Kidney tubule cell (primary cell): ENCODE data around the gene ZBTB37.
A peak's percentile ranks its signal among the peaks of the same experiment; 100 is the strongest.
"Not testable (repeated sequence)": the region's sequence is repeated elsewhere in the genome, so short reads cannot be mapped to it uniquely, and the experiment has no call there.

Experiments
- DNase-seq: peaks from one replicate; pipeline ENCODE4 v3.0.0-alpha.2; 2018; ENCODE audit warnings: low spot score

Gene ZBTB37

DNA sequence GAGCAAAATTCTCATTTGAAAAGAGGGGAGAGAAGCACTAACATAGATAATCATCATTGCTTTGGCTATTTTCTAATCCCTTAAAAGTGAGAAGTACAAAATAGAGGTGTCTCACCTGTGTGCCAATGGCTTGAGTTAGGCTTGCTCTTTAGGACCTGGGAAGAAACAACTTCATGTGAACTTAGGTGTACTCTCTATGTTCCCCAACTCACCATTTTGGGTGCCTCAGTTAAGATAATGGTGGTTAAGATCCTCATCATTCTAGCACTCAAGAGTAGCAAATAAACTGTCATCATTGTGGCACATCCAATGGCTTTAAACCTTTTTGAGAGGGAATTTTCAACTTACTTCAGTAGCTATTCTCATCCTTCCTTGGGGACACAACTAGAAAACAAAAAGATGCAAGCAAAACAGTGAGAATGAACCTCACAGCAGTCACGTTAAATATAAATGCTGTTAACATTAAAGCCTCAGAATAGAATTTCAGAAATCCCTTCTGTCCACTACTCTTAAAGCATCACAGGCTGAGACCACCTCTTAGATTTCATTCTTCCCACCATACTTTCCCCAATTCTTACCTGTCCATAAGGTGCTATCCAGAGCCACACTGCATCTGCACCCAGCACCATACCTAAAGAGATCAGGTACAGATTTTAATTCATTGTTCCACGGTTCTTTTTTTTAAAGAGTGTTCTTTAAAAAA, 1.6 kb upstream of the ZBTB37 start:
- no peak for DNase-seq

- no peak for DNase-seq
These were observed 933 bp upstream of the ZBTB37 start for GRCh38 chr1:173867141-173867752.

- DNase-seq = peak; percentile 100
These were observed 371 bp upstream of the ZBTB37 start, which contains the start of gene GAS5 for GRCh38 chr1:173867753-173868265. Gene GAS5, minus strand, starts transcription at chr1:173867989.

DNA sequence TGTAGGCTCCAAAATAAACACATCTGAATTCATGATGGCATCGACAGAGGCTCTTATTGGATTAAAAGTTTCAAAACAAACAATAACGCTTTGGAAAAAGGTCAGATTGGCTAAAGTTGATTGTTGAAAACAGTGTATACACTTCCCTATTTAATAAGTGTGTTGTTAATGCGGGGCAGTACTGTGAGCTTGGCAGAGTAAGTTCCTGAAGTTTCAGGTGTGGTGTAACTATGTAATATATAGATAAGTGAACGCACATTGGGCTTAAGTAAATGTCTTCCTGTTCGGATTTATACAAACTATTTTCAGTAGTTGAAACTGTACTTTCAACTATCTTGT, 810 bp downstream of the ZBTB37 start:
- no peak for DNase-seq

DNA sequence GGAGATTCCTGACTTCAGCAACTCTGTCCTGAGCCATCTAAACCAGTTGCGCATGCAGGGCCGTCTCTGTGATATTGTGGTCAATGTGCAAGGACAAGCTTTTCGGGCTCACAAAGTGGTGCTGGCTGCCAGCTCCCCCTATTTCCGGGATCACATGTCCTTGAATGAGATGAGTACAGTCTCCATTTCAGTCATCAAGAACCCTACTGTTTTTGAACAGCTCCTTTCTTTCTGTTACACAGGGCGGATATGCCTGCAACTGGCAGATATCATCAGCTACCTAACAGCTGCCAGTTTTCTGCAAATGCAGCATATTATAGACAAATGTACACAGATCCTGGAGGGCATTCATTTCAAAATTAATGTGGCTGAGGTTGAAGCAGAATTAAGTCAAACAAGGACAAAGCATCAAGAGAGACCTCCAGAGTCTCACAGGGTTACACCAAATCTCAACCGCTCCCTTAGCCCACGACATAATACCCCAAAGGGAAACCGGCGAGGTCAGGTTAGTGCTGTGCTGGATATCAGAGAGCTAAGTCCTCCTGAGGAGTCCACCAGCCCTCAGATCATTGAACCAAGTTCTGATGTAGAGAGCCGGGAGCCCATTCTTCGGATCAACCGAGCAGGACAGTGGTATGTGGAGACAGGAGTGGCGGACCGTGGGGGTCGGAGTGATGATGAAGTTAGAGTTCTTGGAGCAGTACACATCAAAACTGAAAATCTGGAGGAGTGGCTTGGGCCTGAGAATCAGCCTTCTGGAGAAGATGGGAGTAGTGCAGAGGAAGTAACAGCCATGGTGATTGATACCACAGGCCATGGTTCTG, 2.3 kb downstream of the ZBTB37 start:
- no peak for DNase-seq

GRCh38 chr1:173871091-173871490, 2.9 kb downstream of the ZBTB37 start:
- no peak for DNase-seq

- DNase-seq = no peak
These were observed 3.3 kb downstream of the ZBTB37 start for GRCh38 chr1:173871500-173871899.

GRCh38 chr1:173876732-173877131, 8.6 kb downstream of the ZBTB37 start:
- no peak for DNase-seq

GRCh38 chr1:173878251-173878650, 10.1 kb downstream of the ZBTB37 start:
- DNase-seq = no peak

GRCh38 chr1:173881117-173881516, 12.9 kb downstream of the ZBTB37 start:
- not testable (repeated sequence) for DNase-seq

- DNase-seq = no peak
These were observed 16.5 kb downstream of the ZBTB37 start for GRCh38 chr1:173884701-173885100.

- DNase-seq = no peak
These were observed 18.8 kb downstream of the ZBTB37 start for GRCh38 chr1:173886746-173887611.

DNA sequence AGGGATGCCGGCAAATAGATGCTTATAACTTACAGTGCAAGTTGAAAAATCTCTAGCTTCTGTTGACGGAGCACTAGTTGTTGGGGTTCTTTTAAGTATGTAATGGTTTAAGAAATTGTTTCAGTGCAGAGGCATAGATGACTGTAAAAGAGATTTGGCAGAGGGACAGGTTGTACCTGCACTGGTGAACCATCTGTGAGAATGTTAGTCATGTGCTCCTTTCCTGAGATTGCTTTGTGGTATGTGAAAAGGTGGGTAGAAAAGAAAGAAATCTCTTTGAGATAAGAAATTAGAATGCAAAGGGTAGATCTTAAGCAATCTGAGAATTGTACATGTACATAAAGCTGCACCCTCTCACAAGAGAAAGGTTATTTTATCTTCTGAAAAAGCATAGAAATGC, 19.4 kb downstream of the ZBTB37 start:
- no peak for DNase-seq

DNA sequence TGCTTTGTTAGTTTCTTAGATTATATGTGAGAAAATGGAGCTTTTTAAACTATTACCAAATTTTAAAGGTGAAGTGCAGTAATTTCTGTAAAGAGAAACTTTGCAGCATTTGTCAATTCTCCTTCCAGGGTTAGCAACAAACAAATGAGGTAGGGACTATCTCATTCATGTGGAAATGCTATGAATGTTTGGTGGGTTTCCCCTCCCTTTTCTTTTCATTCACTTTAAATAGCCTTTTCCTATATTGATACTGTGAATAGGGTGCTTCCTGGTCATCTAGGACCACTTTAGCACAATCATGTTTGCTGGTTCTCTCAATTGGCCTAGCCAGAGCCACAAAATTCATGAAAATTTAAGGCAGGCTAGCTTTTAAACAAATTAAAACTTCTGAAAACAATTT, 20.6 kb downstream of the ZBTB37 start:
- no peak for DNase-seq

DNA sequence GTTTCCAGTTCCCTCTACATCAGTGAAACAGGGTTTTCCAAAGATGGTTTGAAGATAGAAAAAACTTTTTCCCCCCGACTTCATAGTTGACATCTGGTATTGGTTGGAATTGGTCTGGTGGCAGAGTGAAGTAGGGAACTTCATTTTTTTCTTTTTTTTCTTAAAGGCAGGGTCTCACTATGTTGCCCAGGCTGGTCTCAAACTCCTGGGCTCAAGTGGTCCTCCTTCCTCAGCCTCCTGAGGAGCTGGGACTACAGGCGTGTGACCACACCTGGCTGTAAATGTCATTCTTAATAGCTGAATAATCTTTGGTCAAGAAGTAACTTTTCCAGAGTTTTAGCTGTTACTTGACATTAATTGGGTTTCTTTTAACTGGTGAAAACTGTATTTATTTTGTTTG, 21.7 kb downstream of the ZBTB37 start:
- no peak for DNase-seq

DNA sequence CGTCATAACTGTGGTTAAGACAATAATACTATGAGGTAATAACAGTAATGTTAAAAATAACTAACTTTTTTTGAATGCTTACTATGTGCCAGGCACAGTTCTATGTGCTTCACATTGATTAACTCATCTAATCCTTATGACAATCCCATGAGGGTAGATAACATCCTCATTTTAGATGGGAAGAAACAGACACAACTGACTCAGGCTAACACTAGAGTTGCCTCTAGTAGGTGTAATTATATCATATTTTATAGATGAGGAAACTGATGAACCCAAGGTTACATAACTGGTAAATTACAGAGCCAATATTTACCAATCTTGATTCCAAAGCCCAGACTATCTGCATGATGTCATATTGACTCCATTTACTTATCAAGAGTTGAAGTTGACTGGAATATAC, 25.4 kb downstream of the ZBTB37 start:
- no peak for DNase-seq

GRCh38 chr1:173894189-173894588, 26.0 kb downstream of the ZBTB37 start:
- no peak for DNase-seq

DNA sequence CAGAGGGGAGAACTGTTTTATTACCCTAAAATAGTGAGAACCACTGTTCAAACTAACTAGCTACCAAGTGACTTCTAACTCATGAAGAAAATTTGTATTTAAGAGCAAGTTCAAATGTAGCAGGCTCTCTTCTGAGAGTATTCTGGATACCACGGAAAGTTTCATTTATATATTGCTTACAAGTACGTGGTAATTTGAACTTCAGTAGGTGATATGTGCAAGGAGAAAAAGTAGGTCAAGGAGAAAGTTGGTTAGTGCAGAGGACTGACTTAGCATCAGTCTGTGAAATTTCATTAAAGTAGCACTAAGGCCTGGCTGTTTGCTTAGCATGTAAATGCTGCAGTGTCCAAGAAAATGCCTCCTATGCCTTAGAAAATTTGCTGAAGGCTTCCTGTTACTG, 32.2 kb downstream of the ZBTB37 start:
- DNase-seq = no peak

- DNase-seq = no peak
These were observed 32.8 kb downstream of the ZBTB37 start for GRCh38 chr1:173900992-173901391.

- no peak for DNase-seq
These were observed 35.8 kb downstream of the ZBTB37 start for GRCh38 chr1:173903827-173904531.

DNA sequence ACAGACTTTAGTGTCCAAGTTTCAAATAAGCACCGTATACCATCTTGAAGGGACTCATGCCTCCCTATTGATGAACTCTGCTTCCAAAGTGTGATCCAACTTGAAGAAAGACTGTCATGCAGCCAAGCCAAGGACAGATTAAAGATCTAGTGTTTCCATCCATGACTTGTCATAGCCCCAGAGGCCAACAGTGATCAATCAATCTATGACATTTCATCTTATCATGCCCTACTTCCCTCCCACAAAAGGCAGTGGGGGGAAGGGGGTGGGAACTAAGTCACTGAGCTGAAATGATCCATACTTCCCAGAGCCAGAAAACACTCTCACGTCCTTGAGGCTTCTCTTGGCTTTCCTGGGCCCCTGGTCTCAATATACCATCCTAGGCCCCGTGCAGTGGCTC, 44.9 kb downstream of the ZBTB37 start:
- no peak for DNase-seq
